ENCODE measurements around the gene TRIM7.

The TRIM7 gene

DNA sequence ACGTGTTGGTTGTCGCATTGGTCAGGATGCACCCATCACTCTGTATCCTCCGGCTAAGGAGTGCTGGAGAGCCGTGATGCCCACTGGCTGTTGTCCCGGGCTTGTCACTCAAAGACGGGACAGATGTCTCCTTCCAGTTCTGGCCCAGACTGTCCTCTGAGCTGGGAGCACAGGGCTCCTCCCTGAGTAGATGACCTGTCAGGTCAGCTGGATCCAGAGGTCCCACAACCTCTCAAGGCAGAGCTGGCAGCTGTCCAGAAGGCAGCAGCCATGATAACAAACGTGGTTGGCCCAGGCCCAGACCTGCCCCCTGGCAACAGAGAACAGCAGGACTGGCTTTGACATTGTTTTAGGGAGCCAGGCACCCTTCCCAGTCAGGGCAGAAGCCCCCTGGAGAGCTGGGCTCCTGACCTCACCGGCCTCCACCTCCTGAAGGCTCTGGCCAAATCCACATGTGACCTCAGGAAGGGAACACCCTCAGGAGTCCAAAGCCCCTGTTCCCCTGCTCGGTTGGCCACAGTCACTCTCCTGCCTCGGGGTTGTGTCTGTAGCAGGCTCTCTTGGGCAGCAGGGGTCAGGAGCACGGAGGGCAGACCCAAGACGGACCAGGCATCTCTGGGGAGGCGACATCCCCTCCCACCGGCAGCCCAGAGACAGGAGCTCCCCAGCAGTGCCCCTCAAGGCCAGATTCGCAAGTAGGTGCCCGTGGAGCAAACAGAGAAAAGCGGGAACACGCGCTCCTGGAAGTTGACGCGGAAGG, 10.3 kb downstream of the TRIM7 start:
- Histone ChIP-seq H3K4me1 (ENCODE audit: control insufficient read depth, insufficient read depth, low read length) (peaks cover 16% of the 10 kb centered on the region), H3K36me3 (ENCODE audit: control insufficient read depth, insufficient read depth, low read length) (no peaks in the 10 kb centered on the region), H3K9ac (ENCODE audit: low read length) (no peak overlapping the region), H3K4me3 (ENCODE audit: low read length) (no peak overlapping the region), H3K9me3 (ENCODE audit: control insufficient read depth, low read length) (no peaks in the 10 kb centered on the region), H3K27me3 (ENCODE audit: control insufficient read depth, insufficient read depth, low read length) (no peaks in the 10 kb centered on the region)

DNA sequence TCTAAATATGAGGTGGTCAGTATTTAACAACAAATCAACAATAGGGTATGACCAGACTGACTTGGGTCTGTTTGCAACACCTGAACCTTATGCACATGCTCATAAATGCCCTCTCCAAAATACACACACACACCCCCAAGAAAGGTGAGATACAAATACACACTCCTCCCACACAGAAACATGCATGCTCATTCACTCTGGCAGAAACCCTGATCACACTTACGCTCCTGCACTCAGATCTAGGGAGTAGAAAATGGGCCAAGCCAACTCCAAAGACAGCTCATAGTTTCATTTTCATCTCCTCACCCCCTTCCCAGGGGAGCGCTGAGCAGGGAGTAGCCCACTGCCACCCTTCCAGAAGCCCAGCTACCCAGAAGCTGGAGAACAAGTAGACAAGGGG, 11.3 kb downstream of the TRIM7 start:
- Histone ChIP-seq H3K9me3 (ENCODE audit: control insufficient read depth, low read length) (no peaks in the 10 kb centered on the region), H3K36me3 (ENCODE audit: control insufficient read depth, insufficient read depth, low read length) (no peaks in the 10 kb centered on the region), H3K9ac (ENCODE audit: low read length) (no peak overlapping the region), H3K4me3 (ENCODE audit: low read length) (no peak overlapping the region), H3K4me1 (ENCODE audit: control insufficient read depth, insufficient read depth, low read length) (peaks cover 20% of the 10 kb centered on the region), H3K27me3 (ENCODE audit: control insufficient read depth, insufficient read depth, low read length) (no peaks in the 10 kb centered on the region)

DNA sequence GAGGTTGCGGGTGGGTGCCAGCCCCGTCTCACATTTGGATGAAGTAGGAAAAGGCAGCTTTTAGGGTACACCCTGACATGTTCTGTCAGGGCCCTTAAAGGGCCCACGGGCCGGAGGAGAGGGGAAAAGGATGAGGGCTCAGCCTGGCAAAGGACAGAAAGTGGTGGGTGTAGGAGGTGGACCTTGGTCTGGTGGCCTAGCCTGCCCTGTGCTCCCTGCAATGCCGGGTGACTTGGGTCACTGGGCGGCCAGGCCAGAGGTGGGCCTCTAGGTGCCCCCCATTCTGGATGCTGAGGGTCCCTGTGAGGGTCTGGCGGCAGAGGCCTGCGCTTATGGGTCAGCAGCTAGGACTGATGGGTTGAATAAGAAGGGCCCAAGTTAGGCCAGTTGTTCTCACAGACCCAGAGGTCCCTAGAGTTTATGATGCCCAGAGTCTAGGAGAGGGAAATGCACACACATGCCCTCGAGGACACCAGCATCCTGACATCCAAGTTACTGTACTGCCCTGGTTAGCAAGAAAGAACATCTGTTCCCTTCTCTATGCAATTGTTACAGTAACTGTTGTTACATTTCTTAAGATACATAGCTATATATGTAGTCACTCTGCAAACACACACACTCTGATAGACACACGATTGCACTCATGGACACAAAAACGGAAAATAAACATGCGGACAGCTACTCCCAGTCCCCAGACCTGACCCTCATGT, 12.5 kb downstream of the TRIM7 start:
- no peaks in the 10 kb centered on the region for H3K9me3 ChIP-seq (ENCODE audit: control insufficient read depth, low read length)
- H3K9ac ChIP-seq (ENCODE audit: low read length) = peak overlapping the region; percentile 89
- no peaks in the 10 kb centered on the region for H3K36me3 ChIP-seq (ENCODE audit: control insufficient read depth, insufficient read depth, low read length)
- H3K4me1 ChIP-seq (ENCODE audit: control insufficient read depth, insufficient read depth, low read length) = peaks cover 30% of the 10 kb centered on the region
- peak overlapping the region; percentile 82 for H3K4me3 ChIP-seq (ENCODE audit: low read length)
- no peaks in the 10 kb centered on the region for H3K27me3 ChIP-seq (ENCODE audit: control insufficient read depth, insufficient read depth, low read length)

DNA sequence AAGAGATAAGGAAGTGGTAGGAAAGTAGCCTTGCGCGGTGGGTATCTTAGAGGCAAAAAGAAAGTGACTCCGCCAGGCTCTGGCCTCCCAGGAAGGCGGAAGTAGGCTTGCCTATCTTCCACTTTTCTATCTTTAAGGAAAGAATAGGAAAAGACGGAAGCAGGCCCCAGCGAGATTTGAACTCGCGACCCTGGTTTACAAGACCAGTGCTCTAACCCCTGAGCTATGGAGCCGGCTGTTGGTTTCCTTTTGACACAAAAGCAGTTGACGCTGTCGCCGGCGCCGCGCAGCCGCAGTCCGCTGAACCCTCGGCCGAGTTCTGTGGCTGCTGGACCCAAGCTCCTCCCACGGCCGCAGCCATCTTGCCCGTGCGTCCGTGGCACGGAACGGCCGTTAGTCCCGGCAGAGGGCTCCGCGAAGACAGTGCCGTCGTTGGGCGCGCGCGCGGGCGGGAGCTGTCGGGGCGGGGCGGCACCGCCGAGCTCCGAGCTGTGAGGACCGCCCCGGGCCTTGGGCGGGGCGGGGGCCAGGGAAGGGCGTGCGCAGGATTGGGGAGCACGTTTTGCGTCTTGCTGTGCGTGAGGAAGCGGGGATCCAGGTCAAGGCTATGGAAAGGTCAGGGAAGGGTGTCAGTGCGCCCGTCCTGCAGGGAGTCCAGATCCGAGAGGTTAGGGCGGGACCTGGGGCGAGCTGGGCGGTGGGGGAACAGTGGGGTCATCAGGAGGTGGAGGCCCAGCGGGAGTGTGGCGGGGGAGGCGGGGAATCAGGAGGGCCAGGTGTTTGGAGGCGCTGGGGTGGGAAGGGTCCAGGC, 13.3 kb downstream of the TRIM7 start:
- Histone ChIP-seq H3K36me3 (ENCODE audit: control insufficient read depth, insufficient read depth, low read length) (no peaks in the 10 kb centered on the region), H3K4me1 (ENCODE audit: control insufficient read depth, insufficient read depth, low read length) (peaks cover 31% of the 10 kb centered on the region), H3K9me3 (ENCODE audit: control insufficient read depth, low read length) (no peaks in the 10 kb centered on the region), H3K9ac (ENCODE audit: low read length) (peak overlapping the region; percentile 89), H3K4me3 (ENCODE audit: low read length) (peak overlapping the region; percentile 82), H3K27me3 (ENCODE audit: control insufficient read depth, insufficient read depth, low read length) (no peaks in the 10 kb centered on the region)

DNA sequence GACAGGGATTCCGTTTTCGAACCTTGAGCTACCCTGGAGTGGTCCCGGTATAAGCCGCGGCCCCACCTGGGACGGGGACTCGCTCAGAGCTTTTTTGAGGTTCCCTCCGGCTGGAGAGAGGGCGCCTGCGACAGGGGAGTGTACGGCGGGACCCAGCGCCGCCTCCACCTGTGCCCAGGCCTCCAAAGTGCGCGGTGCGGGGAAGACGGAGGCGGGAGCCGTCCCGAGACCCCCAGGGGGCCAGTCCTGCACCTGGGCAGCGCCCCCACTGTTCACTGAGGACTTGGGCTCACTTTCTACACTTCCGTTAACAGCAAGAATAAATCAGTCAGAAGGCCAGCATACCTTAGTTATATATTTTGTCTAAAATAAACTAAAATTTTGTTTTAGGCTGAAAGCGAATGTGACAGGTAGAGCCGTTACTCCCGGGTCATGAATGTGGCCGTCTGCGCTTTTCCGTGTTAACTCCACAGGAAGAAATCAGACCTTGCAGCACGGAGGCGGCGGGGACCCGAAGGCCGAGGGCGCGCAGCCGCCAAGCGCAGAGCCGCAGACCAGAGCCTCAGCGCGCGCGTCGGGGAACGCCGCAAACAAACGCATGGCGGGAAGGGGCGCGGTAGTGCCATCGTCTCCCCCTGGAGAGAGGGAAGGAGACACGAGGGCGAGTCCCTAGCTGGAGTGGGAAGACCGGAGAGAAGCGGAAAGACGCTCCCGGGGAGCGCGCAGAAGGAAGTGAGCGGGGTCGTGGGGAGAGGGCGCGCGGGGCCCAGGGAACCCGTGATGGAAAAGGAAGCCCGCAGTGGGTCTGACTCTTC, 14.1 kb downstream of the TRIM7 start:
- Histone ChIP-seq H3K36me3 (ENCODE audit: control insufficient read depth, insufficient read depth, low read length) (no peaks in the 10 kb centered on the region), H3K4me3 (ENCODE audit: low read length) (peak overlapping the region; percentile 82), H3K4me1 (ENCODE audit: control insufficient read depth, insufficient read depth, low read length) (peaks cover 31% of the 10 kb centered on the region), H3K9me3 (ENCODE audit: control insufficient read depth, low read length) (no peaks in the 10 kb centered on the region), H3K9ac (ENCODE audit: low read length) (peak overlapping the region; percentile 89), H3K27me3 (ENCODE audit: control insufficient read depth, insufficient read depth, low read length) (no peaks in the 10 kb centered on the region)

DNA sequence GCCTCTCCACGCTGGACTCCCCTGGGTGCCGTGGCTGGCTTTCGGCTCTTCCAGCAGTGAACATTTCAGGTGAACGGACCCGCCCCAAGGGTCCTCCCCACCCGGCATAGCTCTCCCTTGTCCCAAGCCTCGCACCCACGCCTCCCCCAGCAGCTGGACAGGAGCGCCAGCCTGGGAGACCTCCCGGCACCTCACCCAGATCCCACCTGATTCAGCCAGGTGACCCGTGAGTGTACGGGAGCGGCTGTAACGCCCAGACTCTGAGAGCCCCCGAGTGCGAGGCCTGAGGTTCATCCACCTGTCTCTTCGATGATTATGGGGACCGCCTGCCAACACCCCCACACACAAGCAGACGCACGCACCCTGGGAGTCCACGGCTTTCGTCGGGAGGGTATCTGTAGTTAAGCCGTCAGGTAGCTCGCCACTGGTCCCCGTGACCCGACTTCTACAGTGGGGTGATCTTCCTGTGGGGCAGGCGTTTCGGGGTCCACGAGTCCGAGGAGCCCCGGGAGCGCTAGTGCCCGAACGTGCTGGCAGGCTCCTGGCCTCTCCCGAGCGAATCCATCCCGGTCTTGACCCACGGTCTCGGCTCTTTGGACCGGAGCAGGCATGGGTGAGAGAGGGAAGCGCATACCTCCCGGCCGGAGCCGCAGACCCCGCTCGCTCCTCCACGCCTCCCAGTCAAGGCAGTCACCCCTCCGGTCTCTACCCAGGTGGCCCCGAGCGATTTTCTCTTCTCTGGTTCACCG, 14.9 kb downstream of the TRIM7 start:
- peak overlapping the region; percentile 97 for H3K4me3 ChIP-seq (ENCODE audit: low read length)
- H3K9ac ChIP-seq (ENCODE audit: low read length) = peak overlapping the region; percentile 89
- no peaks in the 10 kb centered on the region for H3K27me3 ChIP-seq (ENCODE audit: control insufficient read depth, insufficient read depth, low read length)
- no peaks in the 10 kb centered on the region for H3K36me3 ChIP-seq (ENCODE audit: control insufficient read depth, insufficient read depth, low read length)
- no peaks in the 10 kb centered on the region for H3K9me3 ChIP-seq (ENCODE audit: control insufficient read depth, low read length)
- H3K4me1 ChIP-seq (ENCODE audit: control insufficient read depth, insufficient read depth, low read length) = peaks cover 31% of the 10 kb centered on the region

DNA sequence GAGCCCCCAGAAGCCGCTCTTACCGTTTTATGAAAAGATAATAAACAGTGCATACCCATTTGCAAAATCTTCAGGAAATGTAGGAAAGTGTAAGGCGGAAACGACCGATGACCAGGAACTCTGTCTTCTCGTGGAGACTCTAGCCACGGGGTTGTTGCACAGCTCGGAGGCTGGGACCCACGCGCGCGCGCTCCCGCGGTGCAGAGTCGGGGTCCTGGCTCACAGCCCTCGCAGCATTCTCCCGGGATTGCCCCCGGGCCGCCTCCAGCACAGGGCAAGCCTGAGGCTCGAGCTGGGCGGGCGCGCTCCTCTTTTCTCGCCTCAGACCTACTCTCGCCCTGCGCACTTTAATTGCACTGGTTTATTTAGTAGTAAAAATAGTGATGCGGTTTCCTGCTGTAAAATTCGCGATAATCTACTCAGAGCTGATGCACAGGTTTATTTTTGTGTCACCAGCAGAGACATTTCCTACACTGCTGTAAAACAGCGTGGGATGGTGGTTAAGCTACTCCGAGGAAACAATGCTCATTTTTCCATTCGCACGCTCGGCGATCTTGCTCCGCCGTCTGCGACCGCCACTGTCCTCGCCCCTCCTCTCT, 15.5 kb downstream of the TRIM7 start:
- H3K27me3 ChIP-seq (ENCODE audit: control insufficient read depth, insufficient read depth, low read length) = no peaks in the 10 kb centered on the region
- no peaks in the 10 kb centered on the region for H3K36me3 ChIP-seq (ENCODE audit: control insufficient read depth, insufficient read depth, low read length)
- H3K4me3 ChIP-seq (ENCODE audit: low read length) = peak overlapping the region; percentile 97
- H3K4me1 ChIP-seq (ENCODE audit: control insufficient read depth, insufficient read depth, low read length) = peaks cover 31% of the 10 kb centered on the region
- peak overlapping the region; percentile 89 for H3K9ac ChIP-seq (ENCODE audit: low read length)
- H3K9me3 ChIP-seq (ENCODE audit: control insufficient read depth, low read length) = no peaks in the 10 kb centered on the region

DNA sequence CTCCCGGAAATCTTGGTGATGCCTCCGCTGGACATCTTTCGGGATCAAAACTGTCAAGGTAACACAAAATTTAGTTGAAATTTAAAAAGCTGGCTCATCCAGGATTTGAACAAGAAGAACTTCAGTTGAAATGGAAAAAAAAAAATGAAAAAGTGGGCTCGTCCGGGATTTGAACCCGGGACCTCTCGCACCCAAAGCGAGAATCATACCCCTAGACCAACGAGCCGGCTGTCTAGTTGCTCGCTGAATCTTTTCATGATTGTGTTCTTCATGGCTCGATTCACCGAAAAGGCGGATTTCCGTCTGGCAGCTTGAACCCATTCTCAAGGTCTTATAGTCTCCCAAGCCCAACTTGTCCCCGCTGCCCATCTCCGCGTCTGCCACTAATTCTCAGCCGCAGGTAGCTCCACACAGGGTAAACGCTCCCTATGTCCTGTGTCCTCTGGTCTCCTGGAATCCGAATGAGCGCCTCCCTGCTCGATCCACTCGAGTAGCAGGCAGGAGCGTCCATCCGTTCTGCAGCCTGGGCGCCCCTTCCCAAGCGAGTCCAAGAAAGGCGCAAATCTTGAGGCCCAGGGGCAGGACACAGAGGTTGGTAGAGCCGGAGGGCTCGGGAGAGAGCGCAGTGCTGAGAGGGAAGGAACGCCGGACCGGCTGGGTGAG, 16.2 kb downstream of the TRIM7 start:
- no peaks in the 10 kb centered on the region for H3K27me3 ChIP-seq (ENCODE audit: control insufficient read depth, insufficient read depth, low read length)
- no peaks in the 10 kb centered on the region for H3K9me3 ChIP-seq (ENCODE audit: control insufficient read depth, low read length)
- H3K9ac ChIP-seq (ENCODE audit: low read length) = peak overlapping the region; percentile 89
- no peaks in the 10 kb centered on the region for H3K36me3 ChIP-seq (ENCODE audit: control insufficient read depth, insufficient read depth, low read length)
- peaks cover 31% of the 10 kb centered on the region for H3K4me1 ChIP-seq (ENCODE audit: control insufficient read depth, insufficient read depth, low read length)
- H3K4me3 ChIP-seq (ENCODE audit: low read length) = peak overlapping the region; percentile 97

DNA sequence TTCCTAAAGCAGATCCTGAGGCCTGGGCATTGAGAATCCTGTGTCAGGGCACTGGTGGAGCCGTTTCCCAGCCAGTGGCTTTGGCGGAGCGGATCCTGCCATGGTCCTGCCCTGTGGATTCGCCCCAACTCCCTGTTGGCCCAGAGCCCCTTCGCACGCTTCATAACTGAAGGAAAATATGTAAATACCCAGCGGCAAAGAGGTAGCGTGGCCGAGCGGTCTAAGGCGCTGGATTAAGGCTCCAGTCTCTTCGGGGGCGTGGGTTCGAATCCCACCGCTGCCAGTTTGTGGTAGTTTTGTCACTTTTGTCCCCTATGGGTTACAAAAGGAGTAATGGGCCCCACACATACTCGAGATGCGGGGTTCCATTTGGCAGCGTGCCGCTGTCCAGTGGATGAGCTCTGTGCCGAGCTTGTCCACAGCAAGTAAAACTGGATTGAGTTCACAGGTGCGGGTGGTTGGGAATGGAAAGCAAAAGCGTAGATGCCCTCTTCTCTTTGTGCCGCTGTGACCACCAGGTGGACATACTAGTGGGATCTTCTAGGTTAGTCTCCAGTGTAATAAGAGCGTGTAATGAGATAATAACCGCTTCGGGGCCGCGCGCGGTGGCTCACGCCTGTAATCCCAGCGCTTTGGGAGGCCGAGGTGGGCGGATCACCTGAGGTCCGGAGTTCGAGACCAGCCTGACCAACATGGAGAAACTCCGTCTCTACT, 17.3 kb downstream of the TRIM7 start:
- peaks cover 28% of the 10 kb centered on the region for H3K4me1 ChIP-seq (ENCODE audit: control insufficient read depth, insufficient read depth, low read length)
- H3K9ac ChIP-seq (ENCODE audit: low read length) = no peak overlapping the region
- no peaks in the 10 kb centered on the region for H3K9me3 ChIP-seq (ENCODE audit: control insufficient read depth, low read length)
- H3K27me3 ChIP-seq (ENCODE audit: control insufficient read depth, insufficient read depth, low read length) = no peaks in the 10 kb centered on the region
- no peaks in the 10 kb centered on the region for H3K36me3 ChIP-seq (ENCODE audit: control insufficient read depth, insufficient read depth, low read length)
- peak overlapping the region; percentile 97 for H3K4me3 ChIP-seq (ENCODE audit: low read length)

DNA sequence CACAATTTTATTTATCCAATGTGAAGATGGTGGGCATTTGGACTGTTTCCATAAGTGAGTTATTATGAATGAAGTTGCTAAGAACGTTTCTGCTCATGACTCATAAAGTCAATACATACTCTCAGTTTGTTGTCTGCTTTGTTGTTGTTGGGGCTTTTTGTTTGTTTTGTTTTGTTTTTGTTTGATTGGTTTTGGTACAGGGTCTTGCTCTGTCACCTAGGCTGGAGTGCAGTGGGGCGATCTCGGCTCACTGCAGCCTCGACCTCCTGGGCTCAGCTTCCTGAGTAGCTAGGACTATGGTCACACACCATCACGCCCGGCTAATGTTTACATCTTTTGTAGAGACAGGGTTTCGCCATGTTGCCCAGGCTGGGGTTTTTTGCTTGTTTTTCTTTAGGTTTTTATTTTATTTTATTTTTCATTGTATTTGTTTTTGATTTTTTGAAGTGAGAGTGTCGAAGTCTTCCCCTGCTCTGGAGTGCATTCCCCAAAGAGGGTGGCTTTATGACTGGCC, 18.0 kb downstream of the TRIM7 start:
- H3K27me3 ChIP-seq (ENCODE audit: control insufficient read depth, insufficient read depth, low read length) = no peaks in the 10 kb centered on the region
- H3K9ac ChIP-seq (ENCODE audit: low read length) = no peak overlapping the region
- H3K36me3 ChIP-seq (ENCODE audit: control insufficient read depth, insufficient read depth, low read length) = no peaks in the 10 kb centered on the region
- no peaks in the 10 kb centered on the region for H3K9me3 ChIP-seq (ENCODE audit: control insufficient read depth, low read length)
- peaks cover 22% of the 10 kb centered on the region for H3K4me1 ChIP-seq (ENCODE audit: control insufficient read depth, insufficient read depth, low read length)
- H3K4me3 ChIP-seq (ENCODE audit: low read length) = no peak overlapping the region
